Measurements from ENCODE around the gene GAPDHS. TPM values are rescaled to one million over a fixed set of nuclear protein-coding genes. Genes with fewer than 3 reads are reported as not detected.

GAPDHS gene
- total RNA-seq, 1 experiment from 2014 or later, result not detected

DNA sequence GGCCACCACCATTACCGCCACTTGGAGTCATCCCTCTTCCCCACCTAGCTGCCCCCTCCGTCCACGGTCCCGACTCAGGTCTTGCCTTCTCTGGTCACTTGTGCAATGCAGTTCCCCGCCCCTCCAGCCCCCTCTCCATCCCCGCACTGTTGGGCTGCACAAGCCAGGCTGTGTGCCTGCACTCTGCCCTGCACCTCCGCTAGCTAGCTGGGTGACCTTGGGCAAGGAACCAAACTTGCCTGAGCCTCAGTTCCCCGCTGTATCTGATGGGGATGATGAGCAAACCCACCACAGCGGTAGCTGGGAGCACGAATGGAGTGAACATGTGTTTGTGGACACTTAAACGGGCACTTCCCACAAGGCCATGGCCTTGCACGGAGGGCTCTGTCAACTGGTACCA is 6.6 kb downstream of the GAPDHS start:
- no peak for DNase-seq (ENCODE audit: low spot score)

- DNase-seq (ENCODE audit: low spot score), result no peak
Measured at GRCh38 chr19:35540356-35540927, 7.2 kb downstream of the GAPDHS start.

GRCh38 chr19:35542209-35542608 is 9.0 kb downstream of the GAPDHS start:
- no peak for DNase-seq (ENCODE audit: low spot score)

DNA sequence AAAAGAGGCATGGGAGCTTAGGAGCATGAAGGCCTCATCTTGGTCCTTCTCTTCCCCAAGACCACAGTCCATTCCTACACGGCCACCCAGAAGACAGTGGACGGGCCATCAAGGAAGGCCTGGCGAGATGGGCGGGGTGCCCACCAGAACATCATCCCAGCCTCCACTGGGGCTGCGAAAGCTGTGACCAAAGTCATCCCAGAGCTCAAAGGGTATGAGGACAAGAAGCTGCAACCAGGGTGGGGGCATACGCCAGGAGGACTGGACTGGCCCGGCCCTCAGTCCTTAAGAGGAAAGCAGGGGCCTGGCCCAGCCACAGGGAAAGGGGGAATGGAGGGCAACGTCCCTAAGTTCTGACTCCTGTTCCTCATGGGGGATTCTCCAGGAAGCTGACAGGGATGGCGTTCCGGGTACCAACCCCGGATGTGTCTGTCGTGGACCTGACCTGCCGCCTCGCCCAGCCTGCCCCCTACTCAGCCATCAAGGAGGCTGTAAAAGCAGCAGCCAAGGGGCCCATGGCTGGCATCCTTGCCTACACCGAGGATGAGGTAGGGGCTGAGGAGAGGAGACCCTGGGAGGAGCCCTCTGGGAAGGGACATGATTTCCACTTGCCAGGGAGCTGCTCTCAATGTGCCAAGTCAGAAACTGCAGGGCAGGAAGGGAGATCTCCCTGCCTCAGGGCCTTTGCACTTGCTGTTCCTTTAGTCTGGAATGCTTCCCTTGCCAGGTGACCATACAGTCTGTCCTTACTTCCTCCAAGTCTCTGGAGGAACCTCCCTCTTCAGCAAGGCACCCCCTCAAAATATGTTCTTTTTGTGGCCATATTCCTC is 10.2 kb downstream of the GAPDHS start:
- DNase-seq (ENCODE audit: low spot score), result no peak

GRCh38 chr19:35544110-35544802 is 11.0 kb downstream of the GAPDHS start:
- DNase-seq (ENCODE audit: low spot score), result no peak

- DNase-seq (ENCODE audit: low spot score), result peak; percentile 99
Measured at GRCh38 chr19:35545001-35545854, 12.0 kb downstream of the GAPDHS start, which contains the start of gene TMEM147. Gene TMEM147 (plus strand): TSS chr19:35545626. CDS start chr19:35545740, 114 bp downstream.

DNA sequence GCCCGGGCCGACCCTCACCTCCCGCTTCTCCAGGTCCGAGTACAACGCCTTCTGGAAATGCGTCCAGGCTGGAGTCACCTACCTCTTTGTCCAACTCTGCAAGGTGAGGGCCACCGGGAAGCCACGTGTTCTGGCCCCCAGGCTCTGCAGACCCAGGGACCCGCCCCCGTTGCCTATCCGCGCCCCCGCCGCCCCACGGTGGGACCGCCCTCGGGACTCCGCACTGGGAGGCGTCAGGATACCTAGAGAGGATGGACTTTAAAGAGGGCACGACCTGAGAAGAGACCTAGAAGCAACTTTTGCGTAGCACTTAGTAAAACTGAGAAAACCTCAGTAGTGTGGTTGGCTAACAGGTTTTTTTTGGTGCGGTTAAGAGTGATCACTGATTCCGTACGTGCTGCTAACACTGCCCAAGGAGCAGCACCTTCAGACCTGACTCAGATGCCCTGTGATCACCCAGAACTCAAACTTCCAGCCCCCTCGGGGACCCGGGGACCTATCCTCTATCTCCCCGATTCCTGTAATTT is 12.7 kb downstream of the GAPDHS start:
- DNase-seq (ENCODE audit: low spot score), result peak; percentile 40

DNA sequence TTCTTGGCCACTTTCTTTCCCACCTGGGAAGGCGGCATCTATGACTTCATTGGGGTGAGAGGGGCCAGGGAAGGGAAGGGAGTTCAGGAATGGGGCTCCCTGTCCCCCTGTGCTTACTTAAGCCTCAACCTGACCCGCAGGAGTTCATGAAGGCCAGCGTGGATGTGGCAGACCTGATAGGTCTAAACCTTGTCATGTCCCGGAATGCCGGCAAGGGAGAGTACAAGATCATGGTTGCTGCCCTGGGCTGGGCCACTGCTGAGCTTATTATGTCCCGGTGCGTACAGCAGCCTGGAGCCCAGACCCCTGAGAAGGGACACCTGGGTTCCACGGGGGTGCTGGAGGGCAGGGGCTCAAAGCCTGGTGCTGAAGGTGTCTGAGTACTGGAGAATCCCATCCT is 13.3 kb downstream of the GAPDHS start:
- no peak for DNase-seq (ENCODE audit: low spot score)

GRCh38 chr19:35549174-35549788 is 16.0 kb downstream of the GAPDHS start:
- peak; percentile 90 for DNase-seq (ENCODE audit: low spot score)

DNA sequence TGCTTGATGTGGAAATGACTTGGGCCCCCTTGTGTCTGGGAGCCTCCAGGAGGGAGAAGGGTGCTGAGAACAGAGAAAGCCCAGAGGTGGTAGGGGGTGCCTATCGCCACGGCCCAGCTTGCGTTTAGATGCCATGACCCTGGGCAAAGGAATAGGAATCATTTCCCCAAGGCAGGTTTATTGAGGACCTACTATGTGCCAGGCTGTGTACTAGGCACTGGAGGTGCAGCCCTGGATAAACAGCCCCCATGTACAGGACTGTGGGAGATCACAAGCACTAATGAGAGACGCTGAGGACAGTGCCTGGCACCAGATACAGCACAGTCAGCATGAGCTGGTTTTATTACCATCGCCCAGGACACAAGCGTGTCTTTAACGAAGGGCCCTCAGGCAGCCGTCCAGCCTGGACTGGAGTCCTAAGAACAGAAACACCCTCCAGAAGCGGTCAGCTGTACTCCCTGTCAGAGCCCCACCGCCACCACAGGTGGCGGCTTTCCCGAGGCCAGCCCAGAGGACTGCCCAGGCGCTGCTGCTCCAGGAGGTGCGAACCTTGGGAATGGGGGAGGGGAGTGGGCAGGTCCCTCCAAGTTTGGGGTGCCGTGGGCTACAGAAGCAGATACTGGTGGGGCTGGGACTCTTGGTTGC is 16.7 kb downstream of the GAPDHS start:
- DNase-seq (ENCODE audit: low spot score), result no peak

GRCh38 chr19:35551091-35551810 is 18.0 kb downstream of the GAPDHS start:
- no peak for DNase-seq (ENCODE audit: low spot score)

GRCh38 chr19:35552534-35553384 is 19.5 kb downstream of the GAPDHS start:
- DNase-seq (ENCODE audit: low spot score), result no peak

- DNase-seq (ENCODE audit: low spot score), result no peak
Measured at GRCh38 chr19:35553385-35554000, 20.2 kb downstream of the GAPDHS start.

DNA sequence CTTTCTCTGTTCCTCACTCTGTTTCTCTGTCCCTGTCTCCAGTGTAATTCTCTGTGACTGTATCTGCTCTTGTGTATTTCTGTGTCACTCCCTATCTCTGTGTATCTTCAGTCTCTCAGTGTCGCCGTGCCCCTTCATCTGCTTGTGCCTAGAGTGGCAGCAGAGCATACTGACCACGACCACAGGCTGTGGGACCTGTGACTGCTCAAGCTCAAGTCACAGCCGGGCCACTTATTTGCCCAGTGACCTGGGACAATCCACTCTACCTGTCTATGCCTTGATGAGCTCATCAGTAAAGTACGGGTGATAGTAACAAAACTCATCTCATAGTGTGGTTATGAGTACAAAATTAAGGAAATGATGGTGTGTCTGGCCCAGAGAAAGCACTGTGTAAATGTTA is 20.8 kb downstream of the GAPDHS start:
- no peak for DNase-seq (ENCODE audit: low spot score)

- peak; percentile 73 for DNase-seq (ENCODE audit: low spot score)
Measured at GRCh38 chr19:35555301-35556005, 22.2 kb downstream of the GAPDHS start.

GRCh38 chr19:35556025-35556590 is 22.9 kb downstream of the GAPDHS start:
- no peak for DNase-seq (ENCODE audit: low spot score)

DNA sequence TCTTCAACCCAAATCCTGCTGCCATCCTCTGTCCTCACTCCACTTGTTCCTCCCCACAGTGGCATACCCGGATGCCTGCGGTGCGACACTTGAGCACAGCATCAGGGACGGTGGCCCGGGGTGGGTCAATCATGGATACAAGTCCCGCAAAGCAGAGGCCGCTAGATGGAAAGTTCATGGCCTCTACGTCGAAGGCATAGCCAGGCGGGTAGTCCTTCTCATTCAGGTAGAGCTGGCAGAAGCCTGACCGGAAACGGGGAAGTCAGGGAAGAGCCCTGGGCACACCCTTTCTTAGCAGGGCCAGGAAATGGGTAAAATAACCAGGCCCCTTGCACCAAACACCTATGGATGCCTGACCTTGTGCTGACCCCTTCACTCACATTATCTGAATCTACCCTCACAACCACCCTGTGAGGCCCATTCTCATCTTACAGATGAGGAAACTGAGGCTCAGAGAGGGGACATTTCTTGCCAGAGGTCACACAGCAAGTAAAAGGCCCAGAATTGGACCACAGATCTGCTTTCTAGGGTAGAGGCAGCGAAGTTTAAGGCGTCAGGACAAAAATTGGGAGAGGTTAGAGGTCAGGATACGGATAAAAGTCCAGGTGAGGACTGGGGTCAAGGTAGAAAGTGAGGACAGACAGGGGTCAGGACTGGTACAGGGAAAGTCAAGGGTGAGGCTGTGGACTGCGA is 23.7 kb downstream of the GAPDHS start:
- no peak for DNase-seq (ENCODE audit: low spot score)
